ENCODE measurements around the gene IL22RA2.

Gene IL22RA2

GRCh38 chr6:137200288-137200687 is 26.8 kb upstream of the IL22RA2 start:
- in situ Hi-C loops (cut with MboI; ENCODE audit: low sequenced_read_pairs): no loop called here

- in situ Hi-C loops (cut with MboI; ENCODE audit: low sequenced_read_pairs): no loop called here
Observed at GRCh38 chr6:137197684-137198645, 24.5 kb upstream of the IL22RA2 start.

- in situ Hi-C loops (cut with MboI; ENCODE audit: low sequenced_read_pairs): no loop called here
Observed at GRCh38 chr6:137193256-137194070, 20.0 kb upstream of the IL22RA2 start.

- in situ Hi-C loops (cut with MboI; ENCODE audit: low sequenced_read_pairs): no loop called here
Observed at GRCh38 chr6:137192821-137193220, 19.4 kb upstream of the IL22RA2 start.

GRCh38 chr6:137191670-137192069 is 18.2 kb upstream of the IL22RA2 start:
- in situ Hi-C loops (cut with MboI; ENCODE audit: low sequenced_read_pairs): no loop called here

GRCh38 chr6:137191236-137191635 is 17.8 kb upstream of the IL22RA2 start:
- in situ Hi-C loops (cut with MboI; ENCODE audit: low sequenced_read_pairs): no loop called here

- in situ Hi-C loops (cut with MboI; ENCODE audit: low sequenced_read_pairs): no loop called here
Observed at GRCh38 chr6:137190583-137191094, 17.2 kb upstream of the IL22RA2 start.

GRCh38 chr6:137188855-137189254 is 15.4 kb upstream of the IL22RA2 start:
- in situ Hi-C loops (cut with MboI; ENCODE audit: low sequenced_read_pairs): no loop called here

- in situ Hi-C loops (cut with MboI; ENCODE audit: low sequenced_read_pairs): no loop called here
Observed at GRCh38 chr6:137185290-137185689, 11.8 kb upstream of the IL22RA2 start.

- in situ Hi-C loops (cut with MboI; ENCODE audit: low sequenced_read_pairs): no loop called here
Observed at GRCh38 chr6:137182654-137183073, 9.2 kb upstream of the IL22RA2 start.

GRCh38 chr6:137181891-137182653 is 8.6 kb upstream of the IL22RA2 start:
- in situ Hi-C loops (cut with MboI; ENCODE audit: low sequenced_read_pairs): no loop called here

GRCh38 chr6:137177611-137178010 is 4.2 kb upstream of the IL22RA2 start:
- in situ Hi-C loops (cut with MboI; ENCODE audit: low sequenced_read_pairs): no loop called here

- in situ Hi-C loops (cut with MboI; ENCODE audit: low sequenced_read_pairs): no loop called here
Observed at GRCh38 chr6:137176729-137177128, 3.3 kb upstream of the IL22RA2 start.

- in situ Hi-C loops (cut with MboI; ENCODE audit: low sequenced_read_pairs): no loop called here
Observed at GRCh38 chr6:137175868-137176245, 2.4 kb upstream of the IL22RA2 start.

- in situ Hi-C loops (cut with MboI; ENCODE audit: low sequenced_read_pairs): no loop called here
Observed at GRCh38 chr6:137175157-137175867, 1.9 kb upstream of the IL22RA2 start.

GRCh38 chr6:137172734-137173431 is 561 bp downstream of the IL22RA2 start:
- in situ Hi-C loops (cut with MboI; ENCODE audit: low sequenced_read_pairs): no loop called here

- in situ Hi-C loops (cut with MboI; ENCODE audit: low sequenced_read_pairs): no loop called here
Observed at GRCh38 chr6:137171824-137172733, 1.4 kb downstream of the IL22RA2 start.

- in situ Hi-C loops (cut with MboI; ENCODE audit: low sequenced_read_pairs): no loop called here
Observed at GRCh38 chr6:137171053-137171374, 2.4 kb downstream of the IL22RA2 start.
